GM18526 (cell line): Measurements from ENCODE around the gene ARL16.

ENCODE experiments used
- POLR2A ChIP-seq: IDR thresholded peaks from 3 replicates; pipeline ENCODE4 v1.6.1; 2011; ENCODE audit not compliant: insufficient read length; ENCODE audit errors: extremely low read depth

ARL16 gene

GRCh38 chr17:81667754-81668153, 15.8 kb downstream of the ARL16 start:
- no peak for TF ChIP-seq POLR2A

- TF ChIP-seq POLR2A: peak; percentile 97
Measured at GRCh38 chr17:81666342-81667191, 17.0 kb downstream of the ARL16 start, which contains the start of the genes CCDC137 and OXLD1. TSS of gene CCDC137 (plus strand) at chr17:81666737. CDS start at chr17:81666767, 30 bp downstream. TSS of gene OXLD1 (minus strand) at chr17:81666605. CDS start at chr17:81666577, 28 bp downstream.

- no peak for TF ChIP-seq POLR2A
Measured at GRCh38 chr17:81666092-81666341, 17.6 kb downstream of the ARL16 start.

- TF ChIP-seq POLR2A: peak; percentile 50
Measured at GRCh38 chr17:81665205-81666091, 18.1 kb downstream of the ARL16 start.

DNA sequence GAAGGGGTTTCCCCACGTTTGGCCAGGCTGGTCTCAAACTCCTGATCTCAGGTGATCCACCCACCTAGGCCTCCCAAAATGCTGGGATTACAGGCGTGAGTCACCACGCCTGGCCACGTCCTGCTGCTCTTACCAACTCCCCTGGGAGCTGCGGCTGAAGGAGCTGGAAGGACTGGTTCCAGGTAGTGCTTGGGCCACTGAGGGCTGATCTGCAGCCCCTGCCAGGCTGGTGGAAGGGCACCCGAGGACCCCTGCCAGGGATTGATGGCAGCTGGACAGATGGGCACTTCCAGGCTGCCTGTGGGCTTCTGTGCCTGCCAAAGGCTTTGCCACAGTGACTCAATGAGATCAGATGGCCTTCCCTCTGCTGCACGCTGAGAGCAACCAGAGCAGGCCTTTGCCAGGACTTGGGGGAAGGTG, 19.5 kb downstream of the ARL16 start:
- no peak for TF ChIP-seq POLR2A

GRCh38 chr17:81662002-81662401, 21.6 kb downstream of the ARL16 start:
- TF ChIP-seq POLR2A: no peak

- no peak for TF ChIP-seq POLR2A
Measured at GRCh38 chr17:81660441-81660840, 23.2 kb downstream of the ARL16 start.

DNA sequence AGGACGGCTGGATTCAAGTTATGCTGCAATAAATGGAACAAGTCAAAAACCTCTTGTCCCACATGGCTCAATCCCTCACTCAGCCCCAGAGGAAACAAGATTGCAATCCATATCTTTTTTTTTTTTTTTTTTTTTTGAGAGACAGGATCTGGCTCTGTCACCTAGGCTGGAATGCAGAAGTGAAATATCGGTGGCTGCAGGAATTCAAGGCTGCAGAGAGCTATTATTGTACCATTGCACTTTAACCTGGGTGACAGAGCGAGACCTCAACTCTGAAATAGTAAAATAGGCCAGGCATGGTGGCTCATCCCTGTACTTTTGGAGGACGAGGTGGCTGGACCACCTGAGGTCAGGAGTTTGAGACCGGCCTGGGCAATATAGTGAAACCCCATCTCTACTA, 24.6 kb downstream of the ARL16 start:
- no peak for TF ChIP-seq POLR2A

DNA sequence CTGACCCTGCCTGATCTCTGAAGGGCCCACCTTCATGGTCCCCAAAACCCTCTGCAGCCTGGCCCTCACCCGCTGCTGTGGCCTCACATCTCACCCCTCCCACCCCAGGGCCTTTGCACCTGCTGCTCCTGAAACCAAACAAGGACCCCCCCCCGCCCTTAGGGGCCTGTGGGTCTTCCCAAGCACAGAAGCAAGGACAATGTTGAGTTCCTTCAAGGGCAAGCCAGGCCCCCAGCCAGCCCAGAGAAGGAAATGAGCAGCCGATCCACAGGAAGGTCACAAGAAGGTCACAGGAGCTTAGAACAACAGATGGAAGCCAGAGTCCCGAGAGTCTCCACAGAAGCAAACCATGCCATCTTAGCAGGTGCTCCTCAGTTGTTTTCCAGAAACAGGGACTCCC, 26.8 kb downstream of the ARL16 start:
- TF ChIP-seq POLR2A: no peak

DNA sequence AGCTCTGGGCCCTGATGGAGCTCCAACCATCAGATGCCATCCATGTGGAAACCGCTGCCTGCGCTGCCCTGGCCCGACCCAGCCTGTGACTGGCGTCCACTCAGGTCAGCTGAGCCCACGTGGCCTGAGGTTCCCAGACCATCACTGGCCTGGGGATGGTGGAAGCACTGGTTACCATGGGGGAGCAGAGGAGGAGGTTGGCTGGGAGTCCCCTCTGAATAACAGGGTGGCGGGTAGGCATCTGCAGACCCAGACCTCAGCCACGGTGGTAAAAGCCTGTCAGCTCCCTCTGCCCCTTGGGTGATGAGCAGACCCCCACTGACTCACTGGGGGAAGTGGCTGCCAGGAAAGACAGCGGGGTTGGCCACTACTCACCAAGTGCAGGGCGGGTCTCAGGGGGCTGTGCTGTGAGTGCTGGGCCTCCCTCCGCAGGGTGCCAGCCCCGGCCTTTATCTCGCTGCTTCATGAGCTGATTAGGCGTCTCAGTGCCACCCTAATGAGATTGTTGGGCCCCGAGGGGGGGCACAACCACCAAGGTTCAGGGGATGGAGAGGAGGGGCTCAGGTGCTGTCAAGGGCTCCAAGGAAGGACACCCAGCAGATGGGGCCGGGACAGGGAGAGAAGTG, 27.4 kb downstream of the ARL16 start, which contains the start of gene PDE6G:
TSS of gene PDE6G (minus strand) at position 425 of the 626 bp plus-strand sequence. CDS start 3,237 bp downstream, outside the sequence.
- no peak for TF ChIP-seq POLR2A

- TF ChIP-seq POLR2A: no peak
Measured at GRCh38 chr17:81655378-81656117, 28.0 kb downstream of the ARL16 start.

GRCh38 chr17:81652906-81653771, 30.5 kb downstream of the ARL16 start:
- no peak for TF ChIP-seq POLR2A

DNA sequence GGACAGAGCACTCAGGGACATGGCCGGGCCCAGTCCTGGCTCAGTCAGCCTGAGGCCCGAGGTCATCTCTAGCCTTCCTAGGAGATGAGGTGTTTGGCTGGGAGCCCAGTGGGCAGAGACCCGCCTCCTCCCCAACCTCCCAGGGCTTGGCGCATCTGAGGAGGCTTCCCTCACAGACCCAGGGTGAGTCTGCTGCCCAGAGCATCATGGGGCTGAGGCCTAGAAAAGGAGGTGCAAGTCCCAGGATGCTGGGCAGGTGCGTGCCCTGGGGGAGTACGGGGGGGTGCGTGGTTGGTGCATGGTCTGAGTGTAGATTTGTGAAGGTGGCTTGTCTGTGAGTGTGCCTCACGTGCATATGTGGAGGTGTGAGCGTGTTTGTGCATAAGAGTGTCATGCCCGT, 31.9 kb downstream of the ARL16 start:
- TF ChIP-seq POLR2A: no peak

- TF ChIP-seq POLR2A: no peak
Measured at GRCh38 chr17:81650951-81651350, 32.6 kb downstream of the ARL16 start.
